Loucy (cell line): ENCODE measurements around the gene CNPY3.

Experiments
- H2AFZ ChIP-seq: fragments of 200-600 bp; sonication (generic); 2 replicates; pipeline ENCODE4 v1.6.0; 2016; ENCODE audit warnings: antibody characterized with exemption, mild to moderate bottlenecking, low read length, moderate library complexity
- H3F3A ChIP-seq: fragments of 200-600 bp; 2 replicates; pipeline ENCODE4 v1.6.0; 2016; ENCODE audit warnings: antibody characterized with exemption, low read depth, mild to moderate bottlenecking
- H3K27me3 ChIP-seq: fragments of 200-600 bp; sonication (generic); 2 replicates; pipeline ENCODE4 v1.6.1; 2014; ENCODE audit warnings: low read length, mild to moderate bottlenecking; ENCODE audit not compliant: insufficient read depth, poor library complexity, severe bottlenecking
- H3K36me3 ChIP-seq: fragments of 200-600 bp; sonication (generic); 2 replicates; pipeline ENCODE4 v1.6.1; 2016; ENCODE audit warnings: low read length; ENCODE audit not compliant: insufficient read depth
- H3K4me1 ChIP-seq: fragments of 200-600 bp; sonication (generic); 2 replicates; pipeline ENCODE4 v1.5.1; 2014; ENCODE audit warnings: low read length, mild to moderate bottlenecking; ENCODE audit not compliant: insufficient read depth, poor library complexity, severe bottlenecking
- H3K4me2 ChIP-seq: fragments of 200-600 bp; sonication (generic); 2 replicates; pipeline ENCODE4 v1.6.0; 2014; ENCODE audit warnings: antibody characterized with exemption, low read length, low read depth, mild to moderate bottlenecking; ENCODE audit not compliant: poor library complexity, severe bottlenecking
- H3K4me3 ChIP-seq: fragments of 200-600 bp; sonication (generic); 2 replicates; pipeline ENCODE4 v1.5.1; 2014; ENCODE audit warnings: low read length, mild to moderate bottlenecking, mixed read lengths; ENCODE audit not compliant: poor library complexity, severe bottlenecking
- H3K79me2 ChIP-seq: fragments of 200-600 bp; sonication (generic); 2 replicates; pipeline ENCODE4 v1.6.1; 2014; ENCODE audit warnings: low read length; ENCODE audit not compliant: insufficient read depth
- H3K9ac ChIP-seq: fragments of 200-600 bp; sonication (generic); 2 replicates; pipeline ENCODE4 v1.6.0; 2014; ENCODE audit warnings: mild to moderate bottlenecking, low read depth, low read length, moderate library complexity; ENCODE audit not compliant: poor library complexity, severe bottlenecking
- H3K9me2 ChIP-seq: fragments of 200-600 bp; sonication (generic); replicated peaks from 2 replicates; pipeline ENCODE4 v1.6.1; 2016; ENCODE audit warnings: low read depth, low read length, mixed read lengths
- H3K9me3 ChIP-seq: fragments of 200-600 bp; sonication (generic); 2 replicates; pipeline ENCODE4 v1.6.1; 2014; ENCODE audit warnings: mild to moderate bottlenecking, antibody characterized with exemption, low read length, low read depth; ENCODE audit not compliant: insufficient read depth
- H4K20me1 ChIP-seq: fragments of 200-600 bp; sonication (generic); 2 replicates; pipeline ENCODE4 v1.6.0; 2014; ENCODE audit warnings: antibody characterized with exemption, low read length, mild to moderate bottlenecking; ENCODE audit not compliant: insufficient read depth, poor library complexity, severe bottlenecking
- CTCF ChIP-seq: fragments of 200-600 bp; sonication (generic); conservative IDR thresholded peaks from 2 replicates; pipeline ENCODE4 v1.5.1; 2014; ENCODE audit warnings: mild to moderate bottlenecking, antibody characterized with exemption, low read length
- EZH2phosphoT487 ChIP-seq: fragments of 200-600 bp; IDR thresholded peaks from 2 replicates; pipeline ENCODE4 v1.6.1; 2018; ENCODE audit warnings: antibody characterized with exemption, mild to moderate bottlenecking, moderate library complexity, borderline replicate concordance

CNPY3 gene

GRCh38 chr6:42971746-42972327 lies 42.6 kb downstream of the CNPY3 start:
- H3K36me3 ChIP-seq: no peaks in the 10 kb centered on the region
- no peaks in the 10 kb centered on the region for H3K79me2 ChIP-seq
- H4K20me1 ChIP-seq: peaks cover 2% of the 10 kb centered on the region
- H3K9ac ChIP-seq: no peak overlapping the region
- H2AFZ ChIP-seq: no peak overlapping the region
- H3K4me3 ChIP-seq: no peak overlapping the region
- H3K9me3 ChIP-seq: no peaks in the 10 kb centered on the region
- H3K4me1 ChIP-seq: no peaks in the 10 kb centered on the region
- TF ChIP-seq CTCF (no peak), EZH2phosphoT487 (no peak)
- no peaks in the 10 kb centered on the region for H3F3A ChIP-seq
- H3K27me3 ChIP-seq: no peaks in the 10 kb centered on the region
- no peak overlapping the region for H3K4me2 ChIP-seq
- no peaks in the 10 kb centered on the region for H3K9me2 ChIP-seq

- no peak overlapping the region for H2AFZ ChIP-seq
- H3K79me2 ChIP-seq: peaks cover 13% of the 10 kb centered on the region
- H3F3A ChIP-seq: no peaks in the 10 kb centered on the region
- no peaks in the 10 kb centered on the region for H3K36me3 ChIP-seq
- no peaks in the 10 kb centered on the region for H3K9me2 ChIP-seq
- H3K9me3 ChIP-seq: no peaks in the 10 kb centered on the region
- H3K9ac ChIP-seq: no peak overlapping the region
- no peak overlapping the region for H3K4me3 ChIP-seq
- peaks cover 6% of the 10 kb centered on the region for H3K4me1 ChIP-seq
- H3K4me2 ChIP-seq: no peak overlapping the region
- TF ChIP-seq EZH2phosphoT487: no peak
- no peak for TF ChIP-seq CTCF
- no peaks in the 10 kb centered on the region for H3K27me3 ChIP-seq
- peaks cover 3% of the 10 kb centered on the region for H4K20me1 ChIP-seq
Observed at GRCh38 chr6:42973926-42974325, 44.6 kb downstream of the CNPY3 start.

GRCh38 chr6:42974919-42975505 lies 45.7 kb downstream of the CNPY3 start:
- Histone ChIP-seq H4K20me1 (peaks cover 3% of the 10 kb centered on the region), H3K9me3 (no peaks in the 10 kb centered on the region), H3K4me3 (no peak overlapping the region), H3K79me2 (peaks cover 13% of the 10 kb centered on the region), H3K27me3 (no peaks in the 10 kb centered on the region), H3K9me2 (no peaks in the 10 kb centered on the region), H2AFZ (no peak overlapping the region), H3K9ac (no peak overlapping the region), H3F3A (no peaks in the 10 kb centered on the region), H3K4me2 (no peak overlapping the region), H3K36me3 (no peaks in the 10 kb centered on the region), H3K4me1 (peaks cover 13% of the 10 kb centered on the region)
- TF ChIP-seq CTCF: no peak
- no peak for TF ChIP-seq EZH2phosphoT487
